Measurements from ENCODE around the gene NPTXR.

- no peak for TF ChIP-seq CTCF (IDR thresholded peaks at IDR 0.05 in 8 of 11, conservative IDR thresholded peaks at IDR 0.05 in 3 of 11)
- no peak for TF ChIP-seq POLR2A (IDR thresholded peaks at IDR 0.05)
These were observed 60.7 kb downstream of the NPTXR start for GRCh38 chr22:38783095-38783615.

Measured in spleen (tissue), 7 donors.